ENCODE measurements around the gene SUMO3.

Gene SUMO3

GRCh38 chr21:44828362-44829056 is 10.6 kb upstream of the SUMO3 start:
- DNase-seq (ENCODE audit: low spot score), result no peak

- DNase-seq (ENCODE audit: low spot score), result no peak
These were observed 5.4 kb upstream of the SUMO3 start for GRCh38 chr21:44823179-44823660.

GRCh38 chr21:44822484-44823178 is 4.8 kb upstream of the SUMO3 start:
- DNase-seq (ENCODE audit: low spot score), result no peak

GRCh38 chr21:44820851-44821250 is 3.0 kb upstream of the SUMO3 start:
- no peak for DNase-seq (ENCODE audit: low spot score)

GRCh38 chr21:44819283-44820243 is 1.7 kb upstream of the SUMO3 start:
- no peak for DNase-seq (ENCODE audit: low spot score)

- no peak for DNase-seq (ENCODE audit: low spot score)
These were observed 764 bp upstream of the SUMO3 start for GRCh38 chr21:44818640-44819011.

- peak; percentile 94 for DNase-seq (ENCODE audit: low spot score)
These were observed 369 bp downstream of the SUMO3 start for GRCh38 chr21:44817506-44817880.

- DNase-seq (ENCODE audit: low spot score), result no peak
These were observed 929 bp downstream of the SUMO3 start for GRCh38 chr21:44816761-44817505.

GRCh38 chr21:44815852-44816628 is 1.8 kb downstream of the SUMO3 start:
- DNase-seq (ENCODE audit: low spot score), result no peak

GRCh38 chr21:44815225-44815624 is 2.6 kb downstream of the SUMO3 start:
- DNase-seq (ENCODE audit: low spot score), result no peak

GRCh38 chr21:44814498-44815023 is 3.3 kb downstream of the SUMO3 start:
- no peak for DNase-seq (ENCODE audit: low spot score)

- DNase-seq (ENCODE audit: low spot score), result no peak
These were observed 4.1 kb downstream of the SUMO3 start for GRCh38 chr21:44813727-44814126.

- no peak for DNase-seq (ENCODE audit: low spot score)
These were observed 4.7 kb downstream of the SUMO3 start for GRCh38 chr21:44813149-44813548.

GRCh38 chr21:44812640-44813039 is 5.2 kb downstream of the SUMO3 start:
- no peak for DNase-seq (ENCODE audit: low spot score)

- DNase-seq (ENCODE audit: low spot score), result no peak
These were observed 7.1 kb downstream of the SUMO3 start for GRCh38 chr21:44810779-44811178.

- DNase-seq (ENCODE audit: low spot score), result no peak
These were observed 12.0 kb downstream of the SUMO3 start for GRCh38 chr21:44805859-44806258.

- no peak for DNase-seq (ENCODE audit: low spot score)
These were observed 12.6 kb downstream of the SUMO3 start for GRCh38 chr21:44805226-44805625.

- DNase-seq (ENCODE audit: low spot score), result no peak
These were observed 13.1 kb downstream of the SUMO3 start for GRCh38 chr21:44804762-44805161.

- no peak for DNase-seq (ENCODE audit: low spot score)
These were observed 14.2 kb downstream of the SUMO3 start for GRCh38 chr21:44803651-44804050.

- no peak for DNase-seq (ENCODE audit: low spot score)
These were observed 15.3 kb downstream of the SUMO3 start for GRCh38 chr21:44802396-44803153.

All from activated CD4-positive, alpha-beta T cell treated with anti-CD3 and anti-CD28 coated beads, Interleukin-2, Interleukin-4, amounts not matched to agents 100 ng/mL and 50 ng/mL, durations not matched to agents 16 hours and 8 hours (primary cell).